Measurements from ENCODE around the gene ASS1.

GRCh38 chr9:130523921-130524320 is 79.2 kb downstream of the ASS1 start:
- TF ChIP-seq CTCF (IDR thresholded peaks at IDR 0.05) = no peak
- TF ChIP-seq EZH2phosphoT487 (IDR thresholded peaks at IDR 0.05) = no peak

Data from neural progenitor cell (in vitro differentiated cells).